HL-60 (cell line): ENCODE measurements around the gene SYTL3.

Experiments used
- DNase-seq, 2 experiments: peaks; one replicate each; pipeline ENCODE4 v3.0.0-alpha.2; 2010 to 2020; ENCODE audit warnings: low read depth in 1 of 2, low spot score in 1 of 2
- H3K27ac ChIP-seq: fragments of 250-450 bp; sonication (Bioruptor Pico); replicated peaks from 2 replicates; pipeline ENCODE4 v1.5.1; 2020; ENCODE audit warnings: mild to moderate bottlenecking, moderate library complexity
- H3K27me3 ChIP-seq: fragments of 250-450 bp; sonication (Bioruptor Pico); 2 replicates; pipeline ENCODE4 v1.5.1; 2021; ENCODE audit warnings: mild to moderate bottlenecking, moderate library complexity; ENCODE audit not compliant: insufficient read depth, poor library complexity, severe bottlenecking
- H3K4me3 ChIP-seq: replicated peaks from 2 replicates; pipeline ENCODE4 v1.5.1; 2011; ENCODE audit warnings: mild to moderate bottlenecking, control low read depth, low read length; ENCODE audit not compliant: insufficient read depth
- CTCF ChIP-seq: IDR thresholded peaks from one replicate; pipeline ENCODE4 v1.5.1; 2011; ENCODE audit warnings: low read length, control low read depth, inconsistent platforms; ENCODE audit not compliant: insufficient read depth
- GABPA ChIP-seq: IDR thresholded peaks from 2 replicates; pipeline ENCODE4 v1.6.1; 2012; ENCODE audit warnings: low read depth
- POLR2AphosphoS5 ChIP-seq: IDR thresholded peaks from 2 replicates; pipeline ENCODE4 v1.6.1; 2012; ENCODE audit warnings: low read depth
- REST ChIP-seq: IDR thresholded peaks from 2 replicates; pipeline ENCODE4 v1.6.1; 2012; ENCODE audit warnings: low read depth; ENCODE audit not compliant: insufficient replicate concordance
- SPI1 ChIP-seq: IDR thresholded peaks from 2 replicates; pipeline ENCODE4 v1.6.1; 2012; ENCODE audit warnings: low read depth, mild to moderate bottlenecking, borderline replicate concordance

Gene SYTL3

GRCh38 chr6:158796353-158796752 is 146.5 kb downstream of the SYTL3 start:
- no peaks in the 10 kb centered on the region for H3K27me3 ChIP-seq
- no peak overlapping the region for H3K4me3 ChIP-seq
- no peak for DNase-seq
- H3K27ac ChIP-seq, result no peak overlapping the region
- no peak for TF ChIP-seq REST
- TF ChIP-seq CTCF, result no peak
- no peak for TF ChIP-seq SPI1
- no peak for TF ChIP-seq GABPA
- no peak for TF ChIP-seq POLR2AphosphoS5

- Histone ChIP-seq H3K27ac (no peak overlapping the region), H3K4me3 (no peak overlapping the region), H3K27me3 (no peaks in the 10 kb centered on the region)
- TF ChIP-seq GABPA (no peak), POLR2AphosphoS5 (no peak), CTCF (no peak)
- no peak for DNase-seq
Observed at GRCh38 chr6:158797331-158798310, 147.8 kb downstream of the SYTL3 start.

GRCh38 chr6:158798311-158798710 is 148.5 kb downstream of the SYTL3 start:
- H3K4me3 ChIP-seq, result no peak overlapping the region
- TF ChIP-seq SPI1, result no peak
- TF ChIP-seq POLR2AphosphoS5, result no peak
- TF ChIP-seq CTCF, result no peak
- no peak for TF ChIP-seq GABPA
- no peak for TF ChIP-seq REST
- DNase-seq, result no peak
- no peak overlapping the region for H3K27ac ChIP-seq
- H3K27me3 ChIP-seq, result no peaks in the 10 kb centered on the region
